A673 (cell line): ENCODE results near the gene SPATC1L. TPM values are rescaled to one million over a fixed set of nuclear protein-coding genes. Genes with fewer than 3 reads are reported as not detected.

ENCODE experiments used
- BruUV-seq: library from RNA; stranded (reverse); fragments of 400-500 nt; replicated peaks from 2 replicates; lab custom pipeline; 2021; lab: Mats Ljungman, UMichigan
- CTCF ChIA-PET: fragments of 300-600 bp; sonication (Branson Sonifier 250); formaldehyde crosslinking; loops from one replicate; lab custom pipeline; 2022; ENCODE audit warnings: antibody characterized with exemption; lab: Charles Lee
- POLR2A ChIA-PET: fragments of 300-600 bp; sonication (Branson Sonifier 250); formaldehyde crosslinking; loops from one replicate; lab custom pipeline; 2022; ENCODE audit warnings: antibody characterized with exemption; ENCODE audit not compliant: low non-redundant PET; lab: Charles Lee
- DNase-seq: peaks from one replicate; pipeline ENCODE4 v3.0.0-alpha.2; 2015; ENCODE audit warnings: low spot score
- H3K27ac ChIP-seq: fragments of 200-600 bp; sonication (generic); 2 replicates; pipeline ENCODE4 v1.5.1; 2016; ENCODE audit warnings: mixed run types, low read depth, mild to moderate bottlenecking, mixed read lengths, antibody characterized with exemption, low read length; ENCODE audit not compliant: poor library complexity, severe bottlenecking
- H3K27me3 ChIP-seq: fragments of 200-600 bp; sonication (generic); replicated peaks from 2 replicates; pipeline ENCODE4 v1.6.1; 2017; ENCODE audit warnings: mixed run types, low read depth, mild to moderate bottlenecking, mixed read lengths, antibody characterized with exemption, low read length; ENCODE audit not compliant: insufficient read depth, poor library complexity
- H3K36me3 ChIP-seq: fragments of 200-600 bp; sonication (generic); 2 replicates; pipeline ENCODE4 v1.6.1; 2016; ENCODE audit warnings: mixed run types, mild to moderate bottlenecking, mixed read lengths, antibody characterized with exemption, low read length; ENCODE audit not compliant: insufficient read depth, poor library complexity, severe bottlenecking
- H3K4me1 ChIP-seq: fragments of 200-600 bp; sonication (generic); 2 replicates; pipeline ENCODE4 v1.6.1; 2017; ENCODE audit warnings: mixed run types, mild to moderate bottlenecking, mixed read lengths, antibody characterized with exemption, low read length; ENCODE audit not compliant: insufficient read depth, poor library complexity, severe bottlenecking
- H3K4me3 ChIP-seq: fragments of 200-600 bp; sonication (generic); 2 replicates; pipeline ENCODE4 v1.5.1; 2016; ENCODE audit warnings: low read depth, mixed run types, mild to moderate bottlenecking, mixed read lengths, low read length; ENCODE audit not compliant: poor library complexity, severe bottlenecking
- H3K9me3 ChIP-seq: fragments of 200-600 bp; sonication (generic); 2 replicates; pipeline ENCODE4 v1.6.1; 2016; ENCODE audit warnings: mixed run types, low read depth, mild to moderate bottlenecking, mixed read lengths, antibody characterized with exemption, low read length; ENCODE audit not compliant: poor library complexity, severe bottlenecking
- EZH2 ChIP-seq: fragments of 200-600 bp; sonication (generic); IDR thresholded peaks from 2 replicates; pipeline ENCODE4 v1.6.1; 2017; ENCODE audit warnings: borderline replicate concordance, low read depth, mild to moderate bottlenecking, mixed read lengths, antibody characterized with exemption, low read length; ENCODE audit not compliant: poor library complexity, severe bottlenecking
- intact Hi-C: fragments of 100-400 bp; cut with micrococcal nuclease; formaldehyde crosslinking; loops from one replicate; pipeline ENCODE4 v1.10.0; 2022; ENCODE audit not compliant: unreplicated experiment
- total RNA-seq: library from RNA; stranded (reverse); gene quantifications from 2 replicates; pipeline ENCODE4 v1.2.3, GENCODE V29; 2021
- TF ChIP-seq, protein P1 (sequence below): fragments of 300-800, 200-600 bp; sonication (generic); conservative IDR thresholded peaks from 2 replicates; pipeline ENCODE4 v1.5.1; 2017; ENCODE audit warnings: low read depth, mild to moderate bottlenecking, antibody characterized with exemption, low read length, moderate library complexity, mixed read lengths

SPATC1L gene
- total RNA-seq, 1 experiment from 2014 or later: 30.9 TPM

DNA sequence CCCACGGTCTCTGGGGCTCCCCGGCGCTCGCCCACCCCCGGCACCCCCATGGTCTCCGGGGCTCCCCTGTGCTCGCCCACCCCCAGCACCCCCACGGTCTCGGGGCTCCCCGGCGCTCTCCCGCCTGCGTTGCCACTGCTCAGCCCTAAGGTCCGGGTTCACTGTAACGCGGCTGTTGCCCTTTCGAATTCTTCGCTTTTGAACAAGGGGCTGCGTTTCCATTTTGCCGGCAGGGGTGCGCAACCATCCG, 23.7 kb downstream of the SPATC1L start:
- CTCF ChIA-PET: no interaction called here
- intact Hi-C loops: no loop called here
- no peak for DNase-seq

DNA sequence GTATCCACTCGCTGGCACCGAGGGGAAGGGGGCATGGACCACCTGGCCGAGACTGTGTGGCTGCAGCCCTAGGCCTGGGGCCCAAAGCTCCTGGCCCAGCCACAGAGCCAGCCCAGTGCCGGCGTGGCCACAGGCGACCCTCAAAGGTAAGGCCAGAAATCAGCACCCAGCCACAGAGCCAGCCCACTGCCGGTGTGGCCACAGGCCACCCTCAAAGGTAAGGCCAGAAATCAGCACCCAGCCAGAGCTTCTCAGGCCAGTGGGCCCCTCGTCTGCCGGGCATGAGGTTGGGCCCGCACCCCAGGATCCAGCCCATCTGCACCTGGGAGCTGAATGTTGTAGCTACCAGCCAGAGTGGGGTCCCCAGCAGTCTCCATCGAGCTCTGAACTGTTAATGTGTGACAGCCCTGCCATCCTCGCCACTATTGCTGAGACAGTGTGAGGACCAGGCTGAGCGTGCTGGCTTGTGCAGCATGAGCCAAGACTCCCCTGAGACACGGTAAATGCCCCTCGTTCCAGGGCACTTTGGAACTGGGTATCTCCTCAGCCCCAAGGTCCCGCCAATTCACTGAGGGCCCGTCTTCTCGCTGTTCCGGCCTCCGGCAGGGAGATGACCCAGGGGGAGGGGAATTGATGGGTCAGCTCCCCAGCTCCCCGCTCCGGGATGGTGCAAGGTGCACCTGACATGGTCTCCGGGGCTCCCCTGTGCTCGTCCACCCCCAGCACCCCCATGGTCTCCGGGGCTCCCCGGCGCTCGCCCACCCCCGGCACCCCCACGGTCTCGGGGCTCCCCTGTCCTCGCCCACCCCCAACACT, 24.2 kb downstream of the SPATC1L start:
- no peaks in the 10 kb centered on the region for H3K4me1 ChIP-seq
- no peak overlapping the region for H3K4me3 ChIP-seq
- ChIA-PET POLR2A (no interaction called here), CTCF (no interaction called here)
- H3K27ac ChIP-seq: no peak overlapping the region
- no peaks in the 10 kb centered on the region for H3K9me3 ChIP-seq
- TF ChIP-seq, protein P1, sequence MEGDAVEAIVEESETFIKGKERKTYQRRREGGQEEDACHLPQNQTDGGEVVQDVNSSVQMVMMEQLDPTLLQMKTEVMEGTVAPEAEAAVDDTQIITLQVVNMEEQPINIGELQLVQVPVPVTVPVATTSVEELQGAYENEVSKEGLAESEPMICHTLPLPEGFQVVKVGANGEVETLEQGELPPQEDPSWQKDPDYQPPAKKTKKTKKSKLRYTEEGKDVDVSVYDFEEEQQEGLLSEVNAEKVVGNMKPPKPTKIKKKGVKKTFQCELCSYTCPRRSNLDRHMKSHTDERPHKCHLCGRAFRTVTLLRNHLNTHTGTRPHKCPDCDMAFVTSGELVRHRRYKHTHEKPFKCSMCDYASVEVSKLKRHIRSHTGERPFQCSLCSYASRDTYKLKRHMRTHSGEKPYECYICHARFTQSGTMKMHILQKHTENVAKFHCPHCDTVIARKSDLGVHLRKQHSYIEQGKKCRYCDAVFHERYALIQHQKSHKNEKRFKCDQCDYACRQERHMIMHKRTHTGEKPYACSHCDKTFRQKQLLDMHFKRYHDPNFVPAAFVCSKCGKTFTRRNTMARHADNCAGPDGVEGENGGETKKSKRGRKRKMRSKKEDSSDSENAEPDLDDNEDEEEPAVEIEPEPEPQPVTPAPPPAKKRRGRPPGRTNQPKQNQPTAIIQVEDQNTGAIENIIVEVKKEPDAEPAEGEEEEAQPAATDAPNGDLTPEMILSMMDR: no peak
- TF ChIP-seq EZH2: no peak
- intact Hi-C loops: loop anchor here (2.0 kb wide), 1 partner anchor 13 kb away; no protein-coding TSS in a partner anchor
- H3K36me3 ChIP-seq: peaks cover 4% of the 10 kb centered on the region
- BruUV-seq: no TSS peak
- no peaks in the 10 kb centered on the region for H3K27me3 ChIP-seq
- DNase-seq: no peak

More for the DNA sequence above, 23.7 kb downstream of the SPATC1L start:
- no peak for TF ChIP-seq EZH2
- TF ChIP-seq, protein P1: no peak
- Histone ChIP-seq H3K4me1 (no peaks in the 10 kb centered on the region), H3K9me3 (no peaks in the 10 kb centered on the region), H3K36me3 (peaks cover 4% of the 10 kb centered on the region), H3K4me3 (no peak overlapping the region), H3K27me3 (no peaks in the 10 kb centered on the region), H3K27ac (no peak overlapping the region)
- BruUV-seq: no TSS peak
- POLR2A ChIA-PET: no interaction called here

DNA sequence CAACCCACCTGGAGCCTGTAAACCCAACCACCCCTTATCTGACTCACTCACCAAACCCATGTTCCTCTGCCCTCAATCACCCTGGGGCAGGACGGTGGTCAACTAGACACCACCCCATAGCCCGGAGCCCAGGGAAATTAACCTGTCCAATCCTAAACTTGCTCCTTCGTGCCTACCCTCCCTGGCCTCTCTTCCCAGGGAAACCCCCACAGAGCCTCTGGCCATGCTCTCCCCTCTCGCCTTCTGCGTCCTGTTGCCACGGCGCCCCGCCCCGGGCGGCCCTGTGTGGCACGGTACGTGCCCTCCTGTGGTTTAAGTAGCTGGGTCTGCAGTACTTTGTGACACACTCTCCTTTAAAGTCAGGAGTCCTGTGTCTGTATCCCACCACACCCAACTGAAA, 24.9 kb downstream of the SPATC1L start:
- no TSS peak for BruUV-seq
- CTCF ChIA-PET: no interaction called here
- POLR2A ChIA-PET: no interaction called here
- H3K27me3 ChIP-seq: no peaks in the 10 kb centered on the region
- no peak overlapping the region for H3K27ac ChIP-seq
- H3K36me3 ChIP-seq: peaks cover 4% of the 10 kb centered on the region
- no peak overlapping the region for H3K4me3 ChIP-seq
- H3K9me3 ChIP-seq: no peaks in the 10 kb centered on the region
- DNase-seq: no peak
- H3K4me1 ChIP-seq: no peaks in the 10 kb centered on the region
- no peak for TF ChIP-seq EZH2
- TF ChIP-seq, protein P1: no peak
- intact Hi-C loops: loop anchor here (2.0 kb wide), 1 partner anchor 13 kb away; no protein-coding TSS in a partner anchor
